GM21423 (cell line): ENCODE data around the gene LBH.
"Not testable (repeated sequence)": the region's sequence is repeated elsewhere in the genome, so short reads cannot be mapped to it uniquely, and the experiment has no call there.

ENCODE experiments used
- ATAC-seq: cut with Tn5 transposase; IDR thresholded peaks from one replicate; pipeline ENCODE4 v1.9.1; 2021; ENCODE audit warnings: mild to moderate bottlenecking, moderate library complexity; ENCODE audit not compliant: unreplicated experiment

Gene LBH

GRCh38 chr2:30255466-30256408 is 24.4 kb downstream of the LBH start:
- no peak for ATAC-seq

- ATAC-seq, result no peak
Measured at GRCh38 chr2:30257266-30258214, 26.2 kb downstream of the LBH start.

GRCh38 chr2:30259071-30259470 is 27.7 kb downstream of the LBH start:
- ATAC-seq, result no peak

- ATAC-seq, result no peak
Measured at GRCh38 chr2:30259827-30260679, 28.7 kb downstream of the LBH start.

- no peak for ATAC-seq
Measured at GRCh38 chr2:30260941-30261340, 29.6 kb downstream of the LBH start.

- no peak for ATAC-seq
Measured at GRCh38 chr2:30261695-30262211, 30.4 kb downstream of the LBH start.

GRCh38 chr2:30262716-30263309 is 31.5 kb downstream of the LBH start:
- ATAC-seq, result no peak

- no peak for ATAC-seq
Measured at GRCh38 chr2:30264274-30264673, 32.9 kb downstream of the LBH start.

GRCh38 chr2:30265052-30266015 is 34.0 kb downstream of the LBH start:
- no peak for ATAC-seq

- ATAC-seq, result peak; percentile 60
Measured at GRCh38 chr2:30266051-30266621, 34.8 kb downstream of the LBH start.

GRCh38 chr2:30266705-30267104 is 35.4 kb downstream of the LBH start:
- no peak for ATAC-seq

- no peak for ATAC-seq
Measured at GRCh38 chr2:30267161-30267975, 36.0 kb downstream of the LBH start.

GRCh38 chr2:30268296-30268871 is 37.0 kb downstream of the LBH start:
- ATAC-seq, result no peak

GRCh38 chr2:30269114-30269770 is 37.9 kb downstream of the LBH start:
- ATAC-seq, result not testable (repeated sequence)

GRCh38 chr2:30269771-30270145 is 38.4 kb downstream of the LBH start:
- no peak for ATAC-seq

- no peak for ATAC-seq
Measured at GRCh38 chr2:30270166-30270565, 38.8 kb downstream of the LBH start.

- ATAC-seq, result no peak
Measured at GRCh38 chr2:30271301-30271700, 40.0 kb downstream of the LBH start.
